GM12892 (cell line): ENCODE results near the gene ADAMTS4.

Experiments
- POLR2A ChIP-seq: IDR thresholded peaks from 2 replicates; pipeline ENCODE4 v1.6.1; 2011; ENCODE audit warnings: low read depth, low read length, control low read depth
- TAF1 ChIP-seq: IDR thresholded peaks from 2 replicates; pipeline ENCODE4 v1.6.1; 2011; ENCODE audit warnings: low read depth, mild to moderate bottlenecking, control low read depth, low read length, borderline replicate concordance

GRCh38 chr1:161176468-161177111 lies 22.3 kb downstream of the ADAMTS4 start:
- TF ChIP-seq POLR2A = no peak
- no peak for TF ChIP-seq TAF1
